Astrocyte (in vitro differentiated cells and primary cell): ENCODE results near the gene CD200R1.

ENCODE experiments used
- CTCF ChIP-seq: IDR thresholded peaks from 2 replicates; pipeline ENCODE4 v1.5.1; 2011; ENCODE audit warnings: low read depth, mild to moderate bottlenecking, inconsistent platforms, low read length, moderate library complexity; ENCODE audit not compliant: insufficient read depth
- EZH2 ChIP-seq: IDR thresholded peaks from 2 replicates; pipeline ENCODE4 v1.6.1; 2012; ENCODE audit warnings: mild to moderate bottlenecking, low read length, inconsistent platforms; ENCODE audit not compliant: insufficient read depth

GRCh38 chr3:112930771-112931170 is 44.1 kb downstream of the CD200R1 start:
- TF ChIP-seq CTCF (no peak), EZH2 (no peak)
